ENCODE measurements around the gene SESN3.
A peak's percentile ranks its signal among the peaks of the same experiment; 100 is the strongest.

The SESN3 gene

DNA sequence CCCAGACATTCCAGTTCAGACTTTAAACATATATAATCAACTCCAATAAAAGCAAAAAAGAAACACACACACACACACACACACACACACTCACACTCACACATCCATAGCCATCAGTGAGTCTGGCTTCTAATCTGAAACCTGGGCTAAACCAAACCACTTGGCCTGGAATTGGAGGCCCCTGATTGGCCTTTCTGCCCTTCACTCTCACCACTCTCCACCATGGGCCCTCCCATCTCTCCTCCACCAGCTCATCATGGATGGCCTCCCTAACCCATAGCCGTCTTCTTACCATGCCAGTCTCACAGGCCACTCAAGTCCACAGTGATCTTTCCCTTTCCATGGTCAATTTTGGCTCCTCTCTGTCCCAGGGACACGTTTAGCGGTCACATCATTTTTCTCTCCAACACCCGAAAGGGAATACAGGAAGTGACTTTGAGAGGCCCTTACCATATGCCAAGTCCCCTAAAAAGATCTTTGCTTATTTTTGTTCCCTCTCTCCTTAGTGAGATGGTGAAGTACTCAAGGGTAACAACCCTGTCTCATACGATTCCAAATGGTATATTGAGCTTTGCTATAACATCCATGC is 74.8 kb downstream of the SESN3 start:
- TF ChIP-seq, protein P1, sequence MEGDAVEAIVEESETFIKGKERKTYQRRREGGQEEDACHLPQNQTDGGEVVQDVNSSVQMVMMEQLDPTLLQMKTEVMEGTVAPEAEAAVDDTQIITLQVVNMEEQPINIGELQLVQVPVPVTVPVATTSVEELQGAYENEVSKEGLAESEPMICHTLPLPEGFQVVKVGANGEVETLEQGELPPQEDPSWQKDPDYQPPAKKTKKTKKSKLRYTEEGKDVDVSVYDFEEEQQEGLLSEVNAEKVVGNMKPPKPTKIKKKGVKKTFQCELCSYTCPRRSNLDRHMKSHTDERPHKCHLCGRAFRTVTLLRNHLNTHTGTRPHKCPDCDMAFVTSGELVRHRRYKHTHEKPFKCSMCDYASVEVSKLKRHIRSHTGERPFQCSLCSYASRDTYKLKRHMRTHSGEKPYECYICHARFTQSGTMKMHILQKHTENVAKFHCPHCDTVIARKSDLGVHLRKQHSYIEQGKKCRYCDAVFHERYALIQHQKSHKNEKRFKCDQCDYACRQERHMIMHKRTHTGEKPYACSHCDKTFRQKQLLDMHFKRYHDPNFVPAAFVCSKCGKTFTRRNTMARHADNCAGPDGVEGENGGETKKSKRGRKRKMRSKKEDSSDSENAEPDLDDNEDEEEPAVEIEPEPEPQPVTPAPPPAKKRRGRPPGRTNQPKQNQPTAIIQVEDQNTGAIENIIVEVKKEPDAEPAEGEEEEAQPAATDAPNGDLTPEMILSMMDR (IDR thresholded peaks at IDR 0.05; ENCODE audit: low read depth, low read length), result no peak
- H3K4me3 ChIP-seq (ENCODE audit: low read depth, low read length), result no peak overlapping the region

- no peak overlapping the region for H3K4me3 ChIP-seq (ENCODE audit: low read depth, low read length)
Observed at GRCh38 chr11:95155385-95155784, 75.6 kb downstream of the SESN3 start.

GRCh38 chr11:95154514-95154913 is 76.5 kb downstream of the SESN3 start:
- no peak overlapping the region for H3K4me3 ChIP-seq (ENCODE audit: low read depth, low read length)
- TF ChIP-seq, protein P1 (IDR thresholded peaks at IDR 0.05; ENCODE audit: low read depth, low read length), result no peak

More at GRCh38 chr11:95155385-95155784, 75.6 kb downstream of the SESN3 start:
- TF ChIP-seq, protein P1 (IDR thresholded peaks at IDR 0.05; ENCODE audit: low read depth, low read length), result no peak

DNA sequence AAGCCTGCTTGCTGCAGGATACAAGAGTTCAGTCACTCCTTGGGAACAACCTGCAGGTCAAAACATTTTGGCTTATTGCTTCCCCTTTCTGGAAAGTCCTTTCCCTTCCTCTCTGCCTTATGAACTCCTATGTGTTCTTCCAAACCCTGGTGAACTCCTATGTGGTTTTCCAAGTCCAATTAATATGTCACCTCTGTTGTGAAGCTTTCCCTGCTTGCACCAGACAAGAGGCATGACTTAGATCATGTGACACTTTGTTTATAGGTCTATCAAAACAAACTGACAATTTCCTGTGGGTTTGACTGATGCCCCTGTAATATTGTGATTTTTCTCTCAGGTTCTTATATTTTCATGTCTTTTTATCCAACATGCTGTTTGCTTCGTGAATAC is 77.2 kb downstream of the SESN3 start:
- no peak overlapping the region for H3K4me3 ChIP-seq (ENCODE audit: low read depth, low read length)
- TF ChIP-seq, protein P1 (IDR thresholded peaks at IDR 0.05; ENCODE audit: low read depth, low read length), result no peak

- peak overlapping the region; percentile 12; the same call in 1 of the 2 replicates for H3K4me3 ChIP-seq (ENCODE audit: low read depth, low read length)
- TF ChIP-seq, protein P1 (IDR thresholded peaks at IDR 0.05; ENCODE audit: low read depth, low read length), result no peak
Observed at GRCh38 chr11:95152876-95153856, 77.8 kb downstream of the SESN3 start.

DNA sequence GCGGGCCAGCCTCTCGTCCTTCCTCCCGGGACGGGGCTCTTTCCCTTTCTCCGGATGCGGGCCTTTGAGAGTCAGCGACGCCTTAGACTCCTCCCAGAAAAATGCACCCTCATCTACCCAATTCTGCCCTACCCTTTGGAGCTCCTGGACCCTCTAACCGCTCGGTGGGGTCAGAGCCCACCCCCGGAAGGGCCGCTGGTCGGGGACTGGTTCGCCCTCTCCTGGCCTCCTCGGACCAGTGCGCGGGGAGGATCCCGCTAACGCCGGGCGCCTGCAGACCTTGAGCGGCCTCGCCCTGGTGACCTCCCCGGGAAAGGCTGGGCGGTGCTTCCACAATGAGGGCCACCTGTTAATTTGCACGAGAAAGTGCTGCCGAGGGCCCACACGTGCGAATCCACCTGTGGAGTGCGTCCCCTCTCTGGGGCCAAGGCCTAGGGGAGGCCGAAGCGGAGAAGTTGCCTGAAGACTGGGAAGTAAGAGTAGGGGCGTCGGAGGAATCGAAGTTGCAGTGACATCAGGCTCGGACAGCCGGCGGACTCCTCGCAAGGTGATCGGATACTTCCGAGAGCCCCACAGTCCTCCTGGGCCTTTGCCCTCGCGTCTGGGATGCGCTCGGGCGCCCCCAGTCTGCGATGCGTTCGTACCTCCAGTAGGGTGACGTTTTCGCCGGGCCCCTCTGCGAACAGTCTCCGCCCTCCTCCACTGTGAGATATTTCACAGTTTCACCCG is 79.9 kb downstream of the SESN3 start:
- H3K4me3 ChIP-seq (ENCODE audit: low read depth, low read length), result peak overlapping the region; percentile 44
- TF ChIP-seq, protein P1 (IDR thresholded peaks at IDR 0.05; ENCODE audit: low read depth, low read length), result peak; percentile 65

Measured in WI38 (cell line).